Thyroid gland (tissue), 4 donors: ENCODE measurements around the gene LGALSL.

ENCODE experiments used
- POLR2A ChIP-seq, 2 donors: fragments of 450-650 bp; IDR thresholded peaks; one replicate each; pipeline ENCODE4 v1.6.1; 2017; ENCODE audit warnings: antibody characterized with exemption in 2 of 2, mild to moderate bottlenecking in 2 of 2, moderate library complexity in 1 of 2
- TF ChIP-seq, protein P1 (sequence below), 6 experiments: fragments of 200-600 bp in 3 of 6; fragments of 450-650 bp in 3 of 6; sonication (generic) in 3 of 6; IDR thresholded peaks; one replicate each; pipeline ENCODE4 v1.5.1; 2016 to 2019; ENCODE audit warnings: antibody characterized with exemption in 6 of 6, mild to moderate bottlenecking in 2 of 6, inconsistent platforms in 1 of 6, moderate library complexity in 1 of 6

DNA sequence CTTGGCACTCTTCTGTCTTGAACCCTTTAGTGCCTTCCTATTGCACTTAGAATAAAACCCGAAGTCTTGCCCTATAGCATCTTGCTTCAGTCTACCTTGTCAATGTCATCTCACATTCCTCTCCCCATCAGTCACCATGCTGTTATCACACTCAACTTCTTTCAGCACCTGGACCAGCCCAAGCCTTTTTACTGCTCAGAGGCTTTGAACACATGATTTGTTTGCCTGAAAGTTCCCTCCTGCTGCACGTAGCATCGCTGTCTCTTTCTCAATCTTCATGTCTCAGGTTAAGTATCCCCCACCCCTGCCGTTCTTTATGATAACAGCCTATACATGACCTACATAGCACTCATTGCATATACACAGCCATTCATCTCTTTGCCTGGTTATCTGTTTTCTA, 41.3 kb upstream of the LGALSL start:
- TF ChIP-seq, protein P1, sequence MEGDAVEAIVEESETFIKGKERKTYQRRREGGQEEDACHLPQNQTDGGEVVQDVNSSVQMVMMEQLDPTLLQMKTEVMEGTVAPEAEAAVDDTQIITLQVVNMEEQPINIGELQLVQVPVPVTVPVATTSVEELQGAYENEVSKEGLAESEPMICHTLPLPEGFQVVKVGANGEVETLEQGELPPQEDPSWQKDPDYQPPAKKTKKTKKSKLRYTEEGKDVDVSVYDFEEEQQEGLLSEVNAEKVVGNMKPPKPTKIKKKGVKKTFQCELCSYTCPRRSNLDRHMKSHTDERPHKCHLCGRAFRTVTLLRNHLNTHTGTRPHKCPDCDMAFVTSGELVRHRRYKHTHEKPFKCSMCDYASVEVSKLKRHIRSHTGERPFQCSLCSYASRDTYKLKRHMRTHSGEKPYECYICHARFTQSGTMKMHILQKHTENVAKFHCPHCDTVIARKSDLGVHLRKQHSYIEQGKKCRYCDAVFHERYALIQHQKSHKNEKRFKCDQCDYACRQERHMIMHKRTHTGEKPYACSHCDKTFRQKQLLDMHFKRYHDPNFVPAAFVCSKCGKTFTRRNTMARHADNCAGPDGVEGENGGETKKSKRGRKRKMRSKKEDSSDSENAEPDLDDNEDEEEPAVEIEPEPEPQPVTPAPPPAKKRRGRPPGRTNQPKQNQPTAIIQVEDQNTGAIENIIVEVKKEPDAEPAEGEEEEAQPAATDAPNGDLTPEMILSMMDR (IDR thresholded peaks at IDR 0.05): no peak
- no peak for TF ChIP-seq POLR2A (IDR thresholded peaks at IDR 0.05)
